Astrocyte of the spinal cord (primary cell): Measurements from ENCODE around the gene SCYL1.

Source experiments
- DNase-seq: peaks from one replicate; pipeline ENCODE4 v3.0.0; 2011; ENCODE audit warnings: low read depth, low spot score
- H3K4me3 ChIP-seq: 2 replicates; pipeline ENCODE4 v1.5.1; 2011; ENCODE audit warnings: low read depth, mild to moderate bottlenecking, low read length, moderate library complexity
- CTCF ChIP-seq: IDR thresholded peaks from 2 replicates; pipeline ENCODE4 v1.5.1; 2012; ENCODE audit warnings: low read depth, mild to moderate bottlenecking, low read length, inconsistent platforms
- in situ Hi-C: cut with HindIII; loops from 2 replicates; pipeline ENCODE4 v1.10.0; 2017; ENCODE audit warnings: low sequenced_read_pairs

SCYL1 gene

DNA sequence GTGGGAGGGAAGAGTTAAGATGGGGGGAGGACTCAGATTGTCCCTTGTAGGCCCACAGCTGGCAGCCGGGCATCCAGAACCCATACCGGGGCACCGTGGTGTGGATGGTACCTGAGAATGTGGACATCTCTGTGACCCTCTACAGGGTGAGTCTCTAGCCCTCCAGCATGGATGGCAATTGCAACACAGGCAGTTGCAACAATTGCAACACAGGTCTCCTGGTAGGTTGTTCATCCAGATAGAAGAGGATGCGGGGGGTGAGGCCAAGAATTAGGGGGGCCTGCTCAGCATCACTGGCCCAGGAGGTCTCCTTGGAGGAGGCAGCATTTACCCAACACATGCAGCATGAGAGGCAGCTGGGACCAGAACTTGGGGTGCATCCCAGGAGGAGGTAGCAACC, 54.4 kb downstream of the SCYL1 start:
- TF ChIP-seq CTCF, result no peak
- no peak for DNase-seq
- in situ Hi-C loops, result no loop called here
- no peak overlapping the region for H3K4me3 ChIP-seq

DNA sequence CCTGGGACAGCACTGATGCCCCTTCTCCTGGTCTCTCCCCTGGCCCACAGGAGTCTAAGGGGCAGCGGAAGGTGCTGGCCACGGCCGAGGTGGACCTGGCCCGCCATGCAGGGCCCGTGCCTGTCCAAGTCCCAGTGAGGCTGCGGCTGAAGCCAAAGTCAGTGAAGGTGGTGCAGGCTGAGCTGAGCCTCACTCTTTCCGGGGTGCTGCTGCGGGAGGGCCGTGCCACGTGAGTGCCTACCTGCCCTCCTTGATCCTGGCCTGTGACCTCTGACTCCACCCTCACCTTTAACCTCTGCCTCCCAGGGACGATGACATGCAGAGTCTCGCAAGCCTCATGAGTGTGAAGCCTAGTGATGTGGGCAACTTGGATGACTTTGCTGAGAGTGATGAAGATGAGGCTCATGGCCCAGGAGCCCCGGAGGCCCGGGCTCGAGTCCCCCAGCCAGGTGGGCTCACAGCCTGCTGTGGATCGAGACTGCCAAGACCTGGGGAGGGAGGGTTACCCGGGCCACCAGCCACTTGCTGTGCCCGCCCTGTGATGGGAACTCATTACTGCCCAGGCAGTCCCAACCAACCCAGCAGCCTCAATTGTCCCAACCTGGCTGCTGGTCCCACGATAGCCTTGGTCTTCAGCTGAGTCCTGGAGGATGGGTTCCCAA, 55.3 kb downstream of the SCYL1 start:
- H3K4me3 ChIP-seq, result no peak overlapping the region
- TF ChIP-seq CTCF, result no peak
- DNase-seq, result no peak
- in situ Hi-C loops, result no loop called here

DNA sequence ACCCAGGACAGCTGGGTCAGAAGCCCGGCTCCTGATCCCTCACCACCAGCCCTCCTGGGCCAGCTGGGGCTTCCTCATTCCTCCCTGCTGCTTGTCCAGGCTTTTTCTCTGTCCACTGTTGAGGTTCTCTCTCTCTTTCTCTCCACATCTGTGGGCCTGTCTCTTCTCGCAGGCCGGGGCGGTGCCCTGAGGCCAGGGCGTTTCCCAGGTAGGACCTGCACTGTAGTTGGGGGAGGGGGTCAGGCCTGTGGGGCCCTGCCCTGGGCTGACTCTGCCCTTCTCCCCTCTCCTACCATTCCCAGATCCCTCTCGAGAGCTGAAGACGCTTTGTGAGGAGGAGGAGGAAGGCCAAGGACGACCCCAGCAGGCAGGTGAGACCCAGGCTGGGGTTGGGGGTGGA, 55.9 kb downstream of the SCYL1 start:
- DNase-seq, result no peak
- H3K4me3 ChIP-seq, result no peak overlapping the region
- in situ Hi-C loops, result no loop called here
- TF ChIP-seq CTCF, result no peak

DNA sequence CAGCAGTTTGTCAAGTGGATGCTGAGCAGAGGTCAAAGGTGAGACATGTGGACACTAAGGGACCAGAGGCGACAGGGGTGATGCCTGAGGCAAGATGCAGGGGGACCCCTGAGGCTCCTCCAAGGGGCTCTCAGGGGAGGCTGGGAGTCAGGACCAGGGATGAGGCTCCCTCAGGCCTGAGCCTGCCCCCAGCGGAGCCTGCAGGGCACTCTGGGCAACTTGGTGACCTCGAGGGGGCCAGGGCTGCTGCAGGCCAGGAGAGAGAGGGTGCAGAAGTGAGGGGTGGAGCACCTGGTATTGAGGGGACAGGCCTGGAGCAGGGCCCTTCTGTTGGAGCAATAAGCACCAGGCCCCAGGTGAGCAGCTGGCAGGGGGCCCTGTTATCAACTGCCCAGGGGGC, 57.0 kb downstream of the SCYL1 start:
- no peak overlapping the region for H3K4me3 ChIP-seq
- in situ Hi-C loops, result no loop called here
- DNase-seq, result no peak
- TF ChIP-seq CTCF, result no peak

GRCh38 chr11:65583589-65583988, 58.7 kb downstream of the SCYL1 start:
- TF ChIP-seq CTCF, result no peak
- H3K4me3 ChIP-seq, result no peak overlapping the region

GRCh38 chr11:65584106-65584505, 59.2 kb downstream of the SCYL1 start:
- no peak overlapping the region for H3K4me3 ChIP-seq
- in situ Hi-C loops, result no loop called here

More at GRCh38 chr11:65583589-65583988, 58.7 kb downstream of the SCYL1 start:
- DNase-seq, result no peak
- in situ Hi-C loops, result no loop called here

More at GRCh38 chr11:65584106-65584505, 59.2 kb downstream of the SCYL1 start:
- TF ChIP-seq CTCF, result no peak
- no peak for DNase-seq
